GM11168 (cell line): Measurements from ENCODE around the gene TMCO6.
"Not testable (repeated sequence)": the region's sequence is repeated elsewhere in the genome, so short reads cannot be mapped to it uniquely, and the experiment has no call there.

Experiments
- in situ Hi-C: fragments of 300-500 bp; cut with MboI; formaldehyde crosslinking; loops from one replicate; pipeline ENCODE4 v1.12.0; 2022; ENCODE audit warnings: low sequenced_read_pairs; ENCODE audit not compliant: unreplicated experiment

The TMCO6 gene

DNA sequence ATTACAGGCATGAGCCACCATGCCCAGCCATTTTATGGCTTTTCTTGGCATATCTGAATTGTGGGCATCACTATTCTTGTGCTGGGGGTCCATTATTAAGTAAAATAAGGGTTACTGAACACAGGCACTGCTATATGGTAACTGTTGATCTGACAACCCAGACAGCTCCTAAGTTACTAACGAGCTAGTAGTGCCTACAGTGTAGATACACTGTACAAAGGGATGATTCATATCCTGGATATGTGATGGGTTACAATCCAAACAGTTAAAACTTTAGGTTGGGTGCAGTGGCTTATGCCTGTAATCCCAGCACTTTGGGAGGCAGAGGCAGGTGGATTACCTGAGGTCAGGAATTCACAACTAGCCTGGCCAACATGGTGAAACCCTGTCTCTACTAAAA, 10.5 kb upstream of the TMCO6 start:
- in situ Hi-C loops, result no loop called here

DNA sequence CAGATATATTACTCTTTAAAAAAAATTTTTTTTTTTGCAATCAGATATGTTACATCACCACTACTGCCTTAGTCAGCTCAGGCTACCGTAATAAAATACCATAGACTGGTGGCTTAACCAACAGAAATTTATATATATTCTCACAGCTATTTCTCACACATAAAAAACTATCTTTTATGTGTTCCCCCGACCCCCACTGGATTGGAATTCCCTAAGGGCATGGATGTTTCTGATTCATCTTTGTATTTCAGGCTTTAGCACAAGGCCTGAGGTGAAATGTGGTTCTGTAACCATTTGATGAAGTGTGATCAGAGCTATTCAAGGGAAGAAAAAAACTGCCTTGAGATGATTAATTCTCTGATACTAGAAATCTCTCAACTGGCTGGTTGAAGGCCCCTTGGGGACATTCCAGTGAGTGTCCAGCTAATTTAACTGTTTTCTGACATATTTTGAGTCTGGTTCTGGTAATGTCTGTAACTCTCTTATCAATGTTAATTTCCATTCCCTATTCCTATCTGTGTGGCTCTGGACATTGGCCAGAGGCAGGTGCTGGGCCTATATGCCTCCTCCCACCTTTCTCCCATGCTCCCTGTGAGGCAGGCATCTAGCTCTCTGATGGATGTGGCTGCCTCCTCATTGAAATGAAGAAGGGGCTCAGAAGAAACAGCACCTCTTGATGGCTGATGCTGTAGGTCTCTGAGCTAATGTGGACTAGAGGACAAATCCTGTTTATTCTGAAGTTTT, 8.8 kb upstream of the TMCO6 start:
- in situ Hi-C loops, result loop anchor here (5.0 kb wide), 1 partner anchor 63 kb away; no protein-coding TSS in a partner anchor

DNA sequence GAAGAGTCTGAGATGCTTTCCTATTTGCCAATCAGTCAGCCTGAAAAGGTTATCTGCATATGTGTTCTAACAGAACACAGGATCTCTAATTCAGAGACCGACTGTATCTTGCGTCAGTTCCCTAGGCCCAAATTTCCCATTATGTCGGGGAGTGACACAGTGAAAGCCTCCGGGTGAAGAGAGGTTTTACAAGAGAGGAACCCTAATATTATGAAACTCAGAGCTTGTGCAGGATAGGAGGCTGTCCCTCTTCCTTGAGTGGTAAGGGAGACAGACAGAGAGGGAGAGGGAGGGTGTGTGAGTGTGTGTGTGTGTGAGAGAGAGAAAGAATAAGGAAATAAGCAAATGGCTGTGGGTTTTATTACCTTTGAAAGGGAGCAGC, 8.2 kb upstream of the TMCO6 start:
- in situ Hi-C loops, result loop anchor here (5.0 kb wide), 1 partner anchor 64 kb away; no protein-coding TSS in a partner anchor

DNA sequence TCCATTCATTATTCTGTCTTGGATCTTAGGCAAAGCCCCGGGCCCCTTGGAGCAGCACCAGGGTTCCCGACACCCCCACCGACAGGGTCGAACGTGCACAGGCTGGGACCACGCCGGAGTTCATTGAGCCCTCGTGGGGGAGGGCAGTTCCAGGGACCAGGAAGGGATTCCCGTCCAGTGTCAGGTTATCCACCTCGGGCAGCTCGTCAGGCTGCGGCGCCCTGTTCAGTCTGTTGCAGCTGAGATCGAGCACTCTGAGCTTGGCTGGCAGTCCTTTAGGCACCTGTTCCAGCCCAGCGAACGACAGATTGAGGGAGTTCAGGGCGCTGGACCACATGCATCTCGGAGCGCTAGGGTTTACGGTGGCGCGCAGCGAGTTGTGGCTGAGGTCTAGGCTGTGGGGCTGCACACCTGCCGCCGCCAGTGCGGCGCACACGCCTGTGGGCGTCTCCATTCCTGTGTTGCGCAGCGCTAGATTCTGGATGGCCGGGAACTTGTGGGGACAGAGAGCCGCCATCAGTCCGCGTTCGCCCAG, 7.4 kb upstream of the TMCO6 start:
- in situ Hi-C loops, result loop anchor here (5.0 kb wide), 1 partner anchor 65 kb away; no protein-coding TSS in a partner anchor

DNA sequence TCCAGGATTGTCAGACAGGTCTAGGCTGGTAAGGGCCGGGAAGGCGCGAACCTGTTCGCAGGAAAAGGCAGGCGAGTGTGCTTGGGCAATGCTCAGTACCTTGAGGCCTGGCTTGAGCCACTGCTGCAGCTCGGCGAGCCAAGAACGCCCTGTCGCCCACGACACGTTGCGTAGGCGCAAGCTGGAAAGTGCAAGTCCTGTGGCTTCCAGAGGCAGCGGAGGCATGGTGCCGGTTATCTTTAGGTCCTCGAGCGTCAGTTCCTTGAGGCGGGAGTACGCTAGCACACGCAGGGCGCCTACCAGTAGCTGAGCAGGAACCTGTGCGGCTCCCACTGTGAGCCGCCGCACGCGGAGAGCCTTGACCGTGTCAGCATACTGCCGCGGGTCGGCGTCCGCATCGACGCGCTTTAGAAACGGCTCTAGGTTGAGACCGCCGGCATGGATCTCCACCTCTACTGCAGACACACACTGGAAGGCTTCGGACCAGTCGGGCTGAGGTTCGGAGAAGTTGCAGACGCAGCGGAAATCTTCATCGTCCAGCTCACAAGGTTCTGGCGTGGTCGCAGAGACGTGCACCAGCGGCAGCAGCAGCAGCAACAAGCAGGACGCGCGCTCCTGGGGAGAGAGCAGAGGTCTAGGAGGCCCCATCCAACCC, 6.8 kb upstream of the TMCO6 start:
- in situ Hi-C loops, result loop anchor here (5.0 kb wide), 1 partner anchor 65 kb away; no protein-coding TSS in a partner anchor

DNA sequence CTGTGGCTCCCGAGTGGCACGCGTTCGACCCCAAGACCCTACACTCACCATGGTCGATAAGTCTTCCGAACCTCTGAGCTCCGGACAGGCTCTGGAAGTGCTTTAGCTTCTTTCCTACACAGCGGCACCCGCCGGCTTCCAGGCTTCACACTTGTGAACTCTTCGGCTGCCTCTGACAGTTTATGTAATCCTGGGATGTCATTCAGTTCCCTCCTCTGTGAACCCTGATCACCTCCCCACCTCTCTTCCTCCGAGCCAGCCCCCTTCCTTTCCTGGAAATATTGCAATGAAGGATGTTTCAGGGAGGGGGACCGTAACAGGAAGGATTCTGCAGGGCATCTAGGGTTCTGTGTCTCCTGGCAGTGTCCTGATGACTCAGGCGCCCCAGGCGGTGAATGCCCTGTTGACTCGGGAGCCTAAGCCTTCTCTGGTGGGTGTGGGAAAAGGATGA, 6.2 kb upstream of the TMCO6 start, which contains the start of gene CD14:
Gene CD14, minus strand, starts transcription at position 155 of the 451 bp plus-strand sequence. Its CDS starts 104 bp downstream, at position 51.
- in situ Hi-C loops, result loop anchor here (5.0 kb wide), 1 partner anchor 66 kb away; no protein-coding TSS in a partner anchor

DNA sequence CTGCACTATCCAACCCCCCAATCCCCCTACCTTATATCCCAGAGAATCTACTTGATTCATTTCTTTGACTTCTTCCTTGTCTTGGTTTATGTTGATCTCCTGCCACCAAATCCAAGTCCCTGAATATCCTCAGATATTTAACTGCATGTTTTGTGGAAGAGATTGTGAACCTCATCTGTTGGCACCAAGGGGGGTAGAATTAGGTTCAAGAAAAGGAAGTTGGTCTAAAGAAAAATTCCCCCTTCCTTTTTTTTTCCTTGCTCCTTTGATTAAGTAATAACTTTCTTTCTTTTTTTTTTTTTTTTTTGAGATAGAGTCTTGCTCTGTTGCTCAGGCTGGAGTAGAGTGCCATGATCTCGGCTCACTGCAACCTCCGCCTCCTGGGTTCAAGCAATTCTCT, 5.8 kb upstream of the TMCO6 start:
- in situ Hi-C loops, result loop anchor here (5.0 kb wide), 1 partner anchor 66 kb away; no protein-coding TSS in a partner anchor

DNA sequence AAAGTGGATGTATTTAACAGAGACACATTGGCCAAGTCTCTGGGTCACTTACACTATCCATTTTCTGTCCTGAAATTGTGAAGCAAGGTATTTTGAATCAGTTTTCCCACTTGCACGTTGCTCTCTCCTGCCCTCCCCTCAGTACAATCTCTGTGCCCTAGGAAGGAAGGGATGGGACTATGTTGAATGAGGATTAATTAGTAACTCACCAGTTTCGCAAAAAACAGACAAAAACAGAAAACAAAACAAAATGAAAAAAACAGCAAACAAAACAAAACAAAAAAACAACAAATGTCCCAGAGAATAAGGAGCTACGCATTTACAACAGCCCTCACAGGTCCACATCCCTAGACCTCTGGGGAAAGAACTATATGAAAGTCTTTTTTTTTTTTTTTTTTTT, 5.1 kb upstream of the TMCO6 start:
- in situ Hi-C loops, result loop anchor here (5.0 kb wide), 1 partner anchor 67 kb away; no protein-coding TSS in a partner anchor

DNA sequence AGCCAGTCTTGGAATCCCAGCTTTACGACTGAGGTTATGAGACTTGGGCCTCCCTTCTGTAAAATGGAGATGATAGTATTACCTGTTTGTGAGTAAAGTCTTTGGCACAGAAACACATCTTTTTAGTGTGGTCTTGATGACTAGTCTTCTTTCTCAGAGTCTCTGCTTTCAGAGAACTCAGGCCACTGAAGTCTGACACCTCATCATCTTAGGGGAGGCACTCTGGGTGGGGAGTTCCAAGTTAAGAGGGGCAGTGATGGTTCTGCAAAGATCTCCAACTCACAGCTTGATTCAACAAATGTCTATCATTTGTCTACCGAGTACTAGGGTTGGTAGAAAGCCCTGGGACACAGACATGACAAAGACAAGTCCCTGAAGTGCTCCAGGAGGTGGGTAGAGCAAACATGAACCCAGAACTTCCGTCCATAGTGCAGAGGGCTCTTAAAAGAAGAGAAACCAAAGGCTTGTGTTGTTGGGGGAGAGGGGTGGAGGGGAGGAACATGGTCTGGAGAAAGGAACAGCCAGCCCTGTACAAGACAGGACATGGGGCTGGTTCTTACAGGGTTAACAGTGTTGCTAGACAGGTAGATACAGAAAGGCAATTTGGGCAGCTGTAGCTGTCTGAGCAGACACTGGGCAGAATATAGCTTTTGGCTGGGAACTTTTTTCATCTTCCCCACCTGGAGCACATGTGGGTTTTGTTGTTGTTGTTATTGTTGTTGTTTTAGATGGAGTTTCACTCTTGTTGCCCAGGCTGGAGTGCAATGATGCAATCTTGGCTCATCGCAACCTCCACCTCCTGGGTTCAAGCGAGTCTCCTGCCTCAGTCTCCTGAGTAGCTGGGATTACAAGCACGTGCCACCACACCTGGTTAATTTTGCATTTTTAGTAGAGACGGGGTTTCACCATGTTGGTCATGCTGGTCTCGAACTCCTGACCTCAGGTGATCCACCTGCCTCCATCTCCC, 3.7 kb upstream of the TMCO6 start:
- in situ Hi-C loops, result no loop called here

DNA sequence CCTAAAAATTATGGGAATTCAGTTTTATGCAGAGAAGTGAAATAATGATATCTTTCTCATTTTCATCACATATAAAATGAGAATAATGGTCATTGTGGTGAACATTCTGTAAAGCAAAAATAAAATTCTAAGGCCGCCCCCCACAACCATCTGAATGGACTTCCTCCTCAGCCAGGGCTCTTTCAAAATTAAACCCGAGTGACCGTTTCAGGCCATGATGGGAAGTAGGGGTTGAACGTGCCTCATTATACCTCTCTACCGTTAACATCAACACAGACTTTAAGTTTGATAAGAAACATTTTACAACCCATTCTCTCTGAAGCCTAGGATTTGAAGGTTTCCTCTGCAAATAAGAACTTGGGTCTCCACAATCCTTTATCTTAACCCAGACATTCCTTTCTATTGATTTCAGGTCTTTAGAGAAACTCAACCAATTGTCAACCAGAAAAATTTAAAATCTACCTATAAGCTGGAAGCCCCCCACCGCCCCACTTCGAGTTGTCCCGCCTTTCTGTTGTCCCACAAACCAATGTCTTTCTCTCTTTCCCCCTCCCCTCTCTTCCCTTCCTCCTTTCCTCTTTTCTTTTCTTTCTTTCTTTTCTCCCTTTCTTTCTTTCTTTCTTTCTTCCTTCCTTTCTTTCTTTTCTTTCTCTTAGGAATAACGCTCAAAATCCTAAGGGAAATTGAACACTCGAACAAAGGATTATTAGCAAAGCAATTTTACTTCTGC, 1.7 kb upstream of the TMCO6 start:
- in situ Hi-C loops, result no loop called here

DNA sequence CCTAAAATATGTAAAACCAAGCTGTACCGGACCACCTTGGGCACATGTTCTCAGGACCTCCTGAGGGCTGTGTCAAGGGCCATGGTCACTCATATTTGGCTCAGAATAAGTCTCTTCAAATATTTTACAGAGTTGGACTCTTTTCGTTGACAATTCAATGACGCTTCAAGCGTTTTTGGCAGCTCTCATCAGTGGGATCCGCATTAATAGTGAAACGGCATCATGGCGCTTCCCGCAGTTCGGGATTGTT, 428 bp upstream of the TMCO6 start:
- in situ Hi-C loops, result not testable (repeated sequence)

DNA sequence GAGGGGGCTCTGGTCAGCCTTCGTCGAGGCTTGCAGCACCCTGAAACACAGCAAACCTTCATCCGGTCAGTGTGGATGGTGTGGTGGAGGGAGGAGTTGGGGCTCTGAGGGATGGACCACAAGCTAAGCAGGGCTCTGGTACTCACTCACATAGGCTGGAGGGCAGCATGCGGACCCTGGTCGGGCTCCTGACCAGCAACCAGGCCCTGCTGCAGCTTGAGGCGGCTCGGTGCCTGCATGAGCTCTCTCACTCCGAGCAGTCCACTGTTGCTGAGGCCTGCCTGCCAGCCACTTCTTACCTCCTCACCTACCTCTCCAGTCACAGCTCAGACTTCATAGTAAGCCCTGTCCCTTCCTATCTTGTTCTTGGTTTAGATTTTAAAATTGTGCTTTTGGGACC, 2.5 kb downstream of the TMCO6 start:
- in situ Hi-C loops, result no loop called here

DNA sequence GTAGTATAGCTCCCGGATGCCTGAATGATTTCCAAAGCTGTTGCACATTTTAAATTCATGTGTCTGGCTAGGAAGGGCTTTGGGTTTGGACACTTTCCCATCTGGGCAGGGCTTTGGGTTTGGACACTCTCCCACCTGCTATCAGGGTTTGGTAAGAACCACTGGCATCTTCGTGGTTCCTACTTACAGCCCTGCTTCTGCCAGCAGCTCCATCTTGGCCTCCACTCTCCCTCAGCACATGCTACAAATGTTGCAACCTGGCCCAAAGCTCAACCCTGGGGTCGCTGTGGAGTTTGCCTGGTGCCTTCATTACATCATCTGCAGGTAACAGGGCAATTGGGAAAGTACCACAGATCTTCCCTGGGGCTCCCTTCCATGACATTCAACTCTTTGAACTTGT, 3.5 kb downstream of the TMCO6 start:
- in situ Hi-C loops, result no loop called here

DNA sequence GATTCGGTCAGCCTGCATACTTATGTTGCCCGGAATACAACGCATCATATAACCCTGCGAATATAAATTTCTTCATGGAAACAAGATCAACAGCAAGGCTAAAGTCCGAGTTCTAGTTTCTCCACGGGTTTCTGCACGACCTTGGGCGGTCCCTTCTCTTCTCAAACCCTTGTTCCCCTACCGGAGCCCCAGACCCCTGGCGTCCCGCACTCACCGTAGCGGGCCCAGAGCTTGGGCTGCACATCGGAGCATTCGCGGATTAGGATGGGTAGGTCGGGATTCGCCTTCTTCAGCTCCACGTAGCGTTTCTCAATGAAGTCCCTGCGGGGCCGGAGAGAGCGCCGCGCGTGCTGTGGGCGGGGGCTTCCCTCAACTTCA, 7.8 kb downstream of the TMCO6 start:
- in situ Hi-C loops, result no loop called here

DNA sequence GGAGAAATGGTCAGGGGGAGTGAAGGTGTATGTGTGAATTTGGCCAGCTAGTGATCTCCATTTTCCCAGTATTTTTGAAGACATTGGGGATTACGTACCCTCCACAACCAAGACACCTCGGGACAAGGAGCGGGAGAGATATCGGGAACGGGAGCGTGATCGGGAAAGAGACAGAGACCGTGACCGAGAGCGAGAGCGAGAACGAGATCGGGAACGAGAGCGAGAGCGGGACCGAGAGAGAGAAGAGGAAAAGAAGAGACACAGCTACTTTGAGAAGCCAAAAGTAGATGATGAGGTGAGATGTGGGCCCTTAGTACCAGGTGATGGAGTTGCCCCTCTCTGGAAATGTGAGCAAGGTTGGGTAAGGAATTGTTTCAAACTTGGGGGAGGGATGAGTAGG, 19.6 kb downstream of the TMCO6 start:
- in situ Hi-C loops, result no loop called here

DNA sequence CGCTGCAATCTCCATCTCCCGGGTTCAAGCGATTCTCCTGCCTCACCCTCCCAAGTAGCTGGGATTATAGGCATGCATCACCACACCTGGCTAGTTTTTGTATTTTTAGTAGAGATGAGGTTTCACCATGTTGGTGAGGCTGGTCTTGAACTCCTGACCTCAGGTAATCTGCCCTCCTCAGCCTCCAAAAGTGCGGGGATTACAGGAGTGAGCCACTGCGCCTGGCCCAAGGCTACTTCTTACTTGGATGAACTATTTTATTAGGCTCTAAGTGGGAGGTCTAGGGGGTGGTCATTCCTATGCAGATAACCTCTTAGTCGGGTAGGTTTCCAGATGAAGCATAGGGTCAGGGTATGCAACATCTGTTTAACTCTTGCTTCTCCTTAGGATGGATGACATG, 21.1 kb downstream of the TMCO6 start:
- in situ Hi-C loops, result not testable (repeated sequence)

DNA sequence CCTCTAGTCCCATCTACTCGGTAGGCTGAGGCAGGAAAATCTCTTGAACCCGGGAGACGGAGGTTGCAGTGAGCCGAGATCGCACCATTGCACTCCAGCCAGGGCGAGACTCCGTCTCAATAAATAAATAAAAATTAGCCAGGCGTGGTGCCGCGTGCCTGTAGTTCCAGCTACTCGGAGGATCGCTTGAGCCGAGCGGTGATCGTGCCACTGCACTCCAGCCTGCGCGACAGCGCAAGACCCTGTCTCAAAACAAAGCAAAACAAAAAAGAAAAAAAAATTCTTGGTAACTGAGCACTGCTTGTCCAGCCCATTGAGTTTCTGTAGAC, 24.7 kb downstream of the TMCO6 start:
- in situ Hi-C loops, result no loop called here

DNA sequence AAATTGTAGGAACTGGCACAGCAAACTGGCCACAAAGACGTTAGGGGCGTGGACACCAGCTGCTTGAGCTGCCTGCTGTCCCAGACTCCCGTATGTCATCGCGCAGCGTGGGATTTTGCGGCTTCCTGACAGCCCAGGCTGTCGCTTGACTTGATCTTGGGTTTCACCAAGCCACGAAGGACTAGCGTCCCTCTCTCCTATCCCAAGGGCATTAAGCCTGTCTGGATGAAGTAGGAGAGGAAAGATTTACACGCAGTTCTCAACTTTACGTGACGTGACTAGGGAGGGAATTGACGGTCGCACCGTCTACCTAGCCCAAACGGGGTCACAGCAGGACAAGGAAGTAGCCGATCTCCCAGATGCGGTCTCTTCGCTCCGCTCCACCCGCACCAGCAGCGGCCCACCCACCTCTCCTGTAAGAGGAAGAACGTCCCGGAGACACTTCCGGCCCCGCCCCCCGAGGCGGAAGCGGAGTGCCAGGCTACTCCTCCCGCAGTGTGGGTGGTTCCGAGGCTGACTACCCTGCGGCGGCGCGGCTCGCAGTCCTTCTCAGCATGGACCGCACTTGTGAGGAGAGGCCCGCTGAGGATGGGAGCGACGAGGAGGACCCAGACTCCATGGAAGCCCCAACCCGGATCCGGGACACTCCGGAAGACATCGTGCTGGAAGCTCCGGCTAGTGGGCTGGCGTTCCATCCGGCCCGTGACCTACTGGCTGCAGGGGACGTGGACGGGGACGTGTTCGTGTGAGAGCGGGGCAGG, 25.3 kb downstream of the TMCO6 start, which contains the start of gene WDR55:
Gene WDR55, plus strand, starts transcription at position 546 of the 761 bp plus-strand sequence. Its CDS starts 9 bp downstream, at position 555.
- in situ Hi-C loops, result no loop called here

DNA sequence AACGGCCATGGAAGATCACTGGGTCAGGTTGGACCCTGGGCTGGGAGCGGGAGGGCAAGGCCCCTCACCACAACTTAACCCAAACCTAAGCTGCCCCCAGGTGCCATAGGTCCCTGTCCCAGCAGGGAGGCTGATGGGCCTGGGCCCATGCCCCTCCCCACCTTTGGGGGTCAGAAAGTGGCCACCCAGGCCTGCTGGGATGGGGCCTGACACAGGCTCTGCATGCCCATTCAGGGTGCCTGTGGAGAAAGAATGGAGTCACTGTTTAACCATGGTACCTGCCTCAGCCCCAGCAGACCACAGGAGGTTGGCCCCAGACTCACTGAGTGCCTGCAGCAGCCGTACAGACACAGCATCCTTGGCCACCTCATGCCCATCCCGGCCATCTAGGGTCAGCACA, 31.8 kb downstream of the TMCO6 start:
- in situ Hi-C loops, result not testable (repeated sequence)
